H9 (cell line): Measurements from ENCODE around the gene CSNK1G1. TPM values are rescaled to one million over a fixed set of nuclear protein-coding genes. Genes with fewer than 3 reads are reported as not detected.

ENCODE experiments used
- DNase-seq: peaks from one replicate; pipeline ENCODE4 v3.0.0-alpha.2; 2017
- H2AFZ ChIP-seq: one replicate; pipeline ENCODE4 v1.6.1; 2013; ENCODE audit warnings: mild to moderate bottlenecking, low read length, control low read depth, moderate library complexity
- H2AK5ac ChIP-seq: 2 replicates; pipeline ENCODE4 v1.6.1; 2013; ENCODE audit warnings: low read length, control low read depth, mixed read lengths; ENCODE audit not compliant: insufficient read length
- H2BK120ac ChIP-seq: one replicate; pipeline ENCODE4 v1.6.1; 2013; ENCODE audit warnings: low read depth, mild to moderate bottlenecking, low read length, control low read depth, inconsistent platforms; ENCODE audit not compliant: poor library complexity, severe bottlenecking
- H2BK12ac ChIP-seq: 2 replicates; pipeline ENCODE4 v1.6.1; 2013; ENCODE audit warnings: low read length, control low read depth, mixed read lengths, low read depth; ENCODE audit not compliant: insufficient read length
- H2BK15ac ChIP-seq: 2 replicates; pipeline ENCODE4 v1.6.1; 2013; ENCODE audit warnings: low read depth, low read length, control low read depth
- H2BK20ac ChIP-seq: one replicate; pipeline ENCODE4 v1.6.1; 2013; ENCODE audit warnings: low read depth, mild to moderate bottlenecking, low read length, control low read depth, inconsistent platforms; ENCODE audit not compliant: poor library complexity, severe bottlenecking
- H2BK5ac ChIP-seq: 2 replicates; pipeline ENCODE4 v1.6.1; 2013; ENCODE audit warnings: low read length, control low read depth, mixed read lengths; ENCODE audit not compliant: insufficient read length
- H3K14ac ChIP-seq: 2 replicates; pipeline ENCODE4 v1.6.1; 2013; ENCODE audit warnings: low read length, control low read depth; ENCODE audit not compliant: insufficient read depth
- H3K18ac ChIP-seq: 2 replicates; pipeline ENCODE4 v1.6.1; 2013; ENCODE audit warnings: low read depth, mild to moderate bottlenecking, mixed read lengths, low read length, control low read depth; ENCODE audit not compliant: insufficient read length
- H3K23ac ChIP-seq: 2 replicates; pipeline ENCODE4 v1.6.1; 2013; ENCODE audit warnings: low read length, control low read depth, mixed read lengths, low read depth; ENCODE audit not compliant: insufficient read length
- H3K23me2 ChIP-seq: 2 replicates; pipeline ENCODE4 v1.6.1; 2013; ENCODE audit warnings: low read depth, mild to moderate bottlenecking, mixed read lengths, low read length, control low read depth; ENCODE audit not compliant: insufficient read length, poor library complexity, severe bottlenecking
- H3K27ac ChIP-seq: 2 replicates; pipeline ENCODE4 v1.5.1; 2013; ENCODE audit warnings: low read length, control low read depth, mixed read lengths, low read depth; ENCODE audit not compliant: insufficient read length
- H3K27me3 ChIP-seq: 2 replicates; pipeline ENCODE4 v1.6.1; 2013; ENCODE audit warnings: low read length, control low read depth, inconsistent platforms; ENCODE audit not compliant: insufficient read depth
- H3K4ac ChIP-seq: 2 replicates; pipeline ENCODE4 v1.6.1; 2013; ENCODE audit warnings: low read depth, mild to moderate bottlenecking, control low read depth, inconsistent platforms, low read length, moderate library complexity
- H3K4me1 ChIP-seq: 2 replicates; pipeline ENCODE4 v1.6.1; 2013; ENCODE audit warnings: low read length, control low read depth, inconsistent platforms; ENCODE audit not compliant: insufficient read depth
- H3K4me2 ChIP-seq: 2 replicates; pipeline ENCODE4 v1.6.1; 2013; ENCODE audit warnings: low read length, control low read depth, mixed read lengths; ENCODE audit not compliant: insufficient read length, insufficient read depth
- H3K56ac ChIP-seq: 2 replicates; pipeline ENCODE4 v1.6.1; 2013; ENCODE audit warnings: low read depth, mild to moderate bottlenecking, mixed read lengths, low read length, control low read depth; ENCODE audit not compliant: insufficient read length
- H3K79me1 ChIP-seq: 2 replicates; pipeline ENCODE4 v1.6.1; 2013; ENCODE audit warnings: low read depth, mild to moderate bottlenecking, moderate library complexity, low read length, control low read depth, inconsistent platforms; ENCODE audit not compliant: insufficient read depth, poor library complexity, severe bottlenecking
- H3K79me2 ChIP-seq: 2 replicates; pipeline ENCODE4 v1.6.1; 2013; ENCODE audit warnings: low read length, control low read depth, inconsistent platforms; ENCODE audit not compliant: insufficient read depth
- H3K9ac ChIP-seq: 2 replicates; pipeline ENCODE4 v1.6.1; 2013; ENCODE audit warnings: low read length, control low read depth, mixed read lengths; ENCODE audit not compliant: insufficient read length; ENCODE audit errors: extremely low read depth
- H3K9me3 ChIP-seq: one replicate; pipeline ENCODE4 v1.6.1; 2013; ENCODE audit warnings: low read depth, low read length, inconsistent platforms; ENCODE audit not compliant: control insufficient read depth
- H3T11ph ChIP-seq: one replicate; pipeline ENCODE4 v1.6.1; 2013; ENCODE audit warnings: mild to moderate bottlenecking, low read length, control low read depth, inconsistent platforms
- H4K20me1 ChIP-seq: one replicate; pipeline ENCODE4 v1.6.1; 2013; ENCODE audit not compliant: control insufficient read depth, insufficient read length, insufficient read depth
- H4K5ac ChIP-seq: 2 replicates; pipeline ENCODE4 v1.6.1; 2013; ENCODE audit warnings: low read depth, mild to moderate bottlenecking, mixed read lengths, low read length, control low read depth; ENCODE audit not compliant: insufficient read length
- H4K8ac ChIP-seq: replicated peaks from 2 replicates; pipeline ENCODE4 v1.6.1; 2013; ENCODE audit warnings: low read length, control low read depth, mixed read lengths, low read depth; ENCODE audit not compliant: insufficient read length
- H4K91ac ChIP-seq: 2 replicates; pipeline ENCODE4 v1.6.1; 2013; ENCODE audit warnings: low read depth, mild to moderate bottlenecking, moderate library complexity, mixed read lengths, low read length, control low read depth; ENCODE audit not compliant: insufficient read length
- H3K27ac Mint-ChIP-seq, 3 experiments: 2 replicates in 2 of 3; 3 replicates in 1 of 3; pipeline ENCODE4 v1.8.0; 2020 to 2021; ENCODE audit warnings: mixed read lengths in 3 of 3, mild to moderate bottlenecking in 1 of 3, moderate library complexity in 1 of 3
- H3K27me3 Mint-ChIP-seq: 2 replicates; pipeline ENCODE4 v1.8.0; 2021; ENCODE audit warnings: low read depth, mild to moderate bottlenecking, moderate library complexity, mixed read lengths
- H3K36me3 Mint-ChIP-seq, 3 experiments: 2 replicates in 2 of 3; 3 replicates in 1 of 3; pipeline ENCODE4 v1.8.0; 2020 to 2021; ENCODE audit warnings: low read depth in 3 of 3, mixed read lengths in 3 of 3; ENCODE audit not compliant: insufficient read depth in 1 of 3
- H3K4me1 Mint-ChIP-seq, 2 experiments: 2 replicates each; pipeline ENCODE4 v1.8.0; 2020; ENCODE audit warnings: mixed read lengths in 2 of 2
- H3K4me3 Mint-ChIP-seq, 2 experiments: 2 replicates in 1 of 2; 3 replicates in 1 of 2; pipeline ENCODE4 v1.8.0; 2020 to 2021; ENCODE audit warnings: mild to moderate bottlenecking in 2 of 2, mixed read lengths in 2 of 2, moderate library complexity in 1 of 2
- H3K9me3 Mint-ChIP-seq, 2 experiments: 2 replicates in 1 of 2; 3 replicates in 1 of 2; pipeline ENCODE4 v1.8.0; 2020; ENCODE audit warnings: mild to moderate bottlenecking in 2 of 2, mixed read lengths in 2 of 2, moderate library complexity in 1 of 2
- CTCF ChIP-seq: fragments of 200-600 bp; sonication (generic); conservative IDR thresholded peaks from 3 replicates; pipeline ENCODE4 v1.8.0; 2021; ENCODE audit warnings: antibody characterized with exemption, mild to moderate bottlenecking
- WGBS: extraction: QIAGEN DNeasy Blood & Tissue Kit; methylation state at CpG from one replicate; pipeline ENCODE4 v1.1.7; 2013; ENCODE audit warnings: missing lambda C conversion rate, low lambda C conversion rate, mixed read lengths; ENCODE audit not compliant: insufficient read length; ENCODE audit errors: extremely low coverage; 5-methylcytosine and 5-hydroxymethylcytosine counted together
- total RNA-seq: library from RNA; stranded (reverse); gene quantifications from 2 replicates; pipeline ENCODE4 v1.2.1, GENCODE V29; 2021

Gene CSNK1G1
- total RNA-seq, 1 experiment from 2014 or later = 17.1 TPM

GRCh38 chr15:64162478-64162868 lies 193.5 kb downstream of the CSNK1G1 start:
- DNase-seq = no peak
- Histone ChIP-seq H3K4me1 (no peaks in the 10 kb centered on the region; the same call in 1 of the 2 replicates), H3K4me2 (peak overlapping the region; percentile 77), H2BK120ac (no peak overlapping the region), H3K4ac (no peak overlapping the region), H3K79me1 (no peaks in the 10 kb centered on the region), H4K20me1 (no peaks in the 10 kb centered on the region), H3K18ac (peak overlapping the region; percentile 37), H3K23ac (no peak overlapping the region), H3K27me3 (no peaks in the 10 kb centered on the region), H4K91ac (no peak overlapping the region), H2AFZ (no peak overlapping the region), H3K23me2 (no peaks in the 10 kb centered on the region), H3T11ph (no peak overlapping the region), H3K9ac (peak overlapping the region; percentile 71), H2BK5ac (no peak overlapping the region), H2AK5ac (no peak overlapping the region), H2BK12ac (no peak overlapping the region), H4K5ac (no peak overlapping the region), H2BK15ac (no peak overlapping the region), H3K79me2 (no peaks in the 10 kb centered on the region; the same call in 1 of the 2 replicates), H4K8ac (no peak overlapping the region), H2BK20ac (no peak overlapping the region), H3K27ac (no peak overlapping the region), H3K56ac (no peak overlapping the region), H3K14ac (peak overlapping the region; percentile 65; the same call in 1 of the 2 replicates), H3K9me3 (no peaks in the 10 kb centered on the region)
- peaks cover 26 to 39% (median 29%) of the 10 kb centered on the region in 3 experiments; a peak in 6 of 7 replicates for H3K36me3 Mint-ChIP-seq
- peak overlapping the region; percentile 88 to 91 for H3K4me3 Mint-ChIP-seq
- H3K9me3 Mint-ChIP-seq = no peaks in the 10 kb centered on the region; a peak in 1 of 5 replicates
- no peaks in the 10 kb centered on the region for H3K27me3 Mint-ChIP-seq
- WGBS = no CpG with 5 or more reads among the region's 21 CpGs
- no peak for TF ChIP-seq CTCF
- H3K4me1 Mint-ChIP-seq = peaks cover 28 to 29% of the 10 kb centered on the region in 2 experiments
- peak overlapping the region; percentile 55 to 89 (median 86); a peak in 5 of 7 replicates for H3K27ac Mint-ChIP-seq
